Endodermal cell (in vitro differentiated cells): Measurements from ENCODE around the gene MPP7. TPM values are rescaled to one million over a fixed set of nuclear protein-coding genes. Genes with fewer than 3 reads are reported as not detected.

Experiments used
- DNase-seq: peaks from one replicate; pipeline ENCODE4 v3.0.0-alpha.2; 2017
- H3K27ac ChIP-seq: 2 replicates; pipeline ENCODE4 v1.5.1; 2013; ENCODE audit warnings: mild to moderate bottlenecking, low read depth, low read length, moderate library complexity
- H3K27me3 ChIP-seq: 2 replicates; pipeline ENCODE4 v1.6.1; 2013; ENCODE audit warnings: mild to moderate bottlenecking, low read length, moderate library complexity; ENCODE audit not compliant: insufficient read depth, control insufficient read depth, poor library complexity, severe bottlenecking
- H3K36me3 ChIP-seq: 2 replicates; pipeline ENCODE4 v1.7.0; 2013; ENCODE audit warnings: mild to moderate bottlenecking, low read length, moderate library complexity; ENCODE audit not compliant: control insufficient read depth, insufficient read depth
- H3K4me1 ChIP-seq: one replicate; pipeline ENCODE4 v1.7.0; 2013; ENCODE audit warnings: low read length; ENCODE audit not compliant: control insufficient read depth, insufficient read depth
- H3K4me3 ChIP-seq: 2 replicates; pipeline ENCODE4 v1.5.1; 2013; ENCODE audit warnings: mild to moderate bottlenecking, low read length, moderate library complexity
- H3K9ac ChIP-seq: 2 replicates; pipeline ENCODE4 v1.6.1; 2013; ENCODE audit warnings: mild to moderate bottlenecking, low read length, moderate library complexity; ENCODE audit not compliant: poor library complexity, severe bottlenecking; ENCODE audit errors: extremely low read depth
- H3K9me3 ChIP-seq: 2 replicates; pipeline ENCODE4 v1.6.1; 2013; ENCODE audit warnings: mild to moderate bottlenecking, low read length, moderate library complexity; ENCODE audit not compliant: control insufficient read depth
- H3K27ac Mint-ChIP-seq: 2 replicates; pipeline ENCODE4 v1.8.0; 2020; ENCODE audit warnings: mixed read lengths
- H3K27me3 Mint-ChIP-seq: 2 replicates; pipeline ENCODE4 v1.8.0; 2021; ENCODE audit warnings: mild to moderate bottlenecking, mixed read lengths; ENCODE audit not compliant: insufficient read depth
- H3K36me3 Mint-ChIP-seq: 2 replicates; pipeline ENCODE4 v1.8.0; 2020; ENCODE audit warnings: low read depth, mixed read lengths
- H3K4me1 Mint-ChIP-seq: 2 replicates; pipeline ENCODE4 v1.8.0; 2020; ENCODE audit warnings: mixed read lengths
- H3K4me3 Mint-ChIP-seq: 2 replicates; pipeline ENCODE4 v1.8.0; 2020; ENCODE audit warnings: mild to moderate bottlenecking, moderate library complexity, mixed read lengths
- H3K9me3 Mint-ChIP-seq: 2 replicates; pipeline ENCODE4 v1.8.0; 2020; ENCODE audit warnings: mild to moderate bottlenecking, mixed read lengths
- CTCF ChIP-seq: fragments of 200-600 bp; sonication (generic); conservative IDR thresholded peaks from 2 replicates; pipeline ENCODE4 v1.5.0; 2021; ENCODE audit warnings: antibody characterized with exemption, mild to moderate bottlenecking
- WGBS, 2 experiments: methylation state at CpG; one replicate each; pipeline versions ENCODE4 v1.1.5 to v1.1.7; 2013; ENCODE audit warnings: missing lambda C conversion rate in 2 of 2, mixed read lengths in 1 of 2; ENCODE audit not compliant: insufficient coverage in 1 of 2, insufficient read length in 1 of 2; 5-methylcytosine and 5-hydroxymethylcytosine counted together
- total RNA-seq, 2 donors: library from RNA; stranded (reverse); fragmentation: NEBNext Ultra II Directional in 1 of 2; extraction: Animal tissue kit (Norgen Biotek cat#: 25700) in 1 of 2; gene quantifications; 2 replicates in 1 of 2; 3 replicates in 1 of 2; pipeline ENCODE4 v1.2.1, GENCODE V29; 2021

Gene MPP7
- total RNA-seq, 2 donors from 2014 or later: 5.5 to 7.7 TPM

DNA sequence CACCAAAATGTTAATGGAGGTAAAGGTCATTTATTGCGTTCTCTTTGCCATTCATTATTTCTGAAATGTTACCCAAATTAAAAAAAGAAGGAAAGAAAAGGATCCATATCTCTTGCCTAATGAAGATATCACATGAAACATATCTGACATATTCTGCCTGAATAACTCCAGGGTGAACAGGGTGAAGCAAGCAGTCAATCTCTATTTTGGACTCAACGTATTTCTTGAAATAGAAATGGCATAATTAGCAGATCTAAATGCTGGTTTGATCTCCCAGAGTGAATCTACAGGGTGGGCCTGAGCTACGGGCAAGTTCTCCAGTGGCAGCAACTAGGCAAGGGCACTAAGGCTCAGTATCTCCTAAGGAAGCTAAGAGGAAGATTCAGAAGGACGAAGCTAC, 24.0 kb downstream of the MPP7 start:
- no peaks in the 10 kb centered on the region for H3K36me3 Mint-ChIP-seq
- no peak overlapping the region for H3K4me3 Mint-ChIP-seq
- Histone ChIP-seq H3K9me3 (no peaks in the 10 kb centered on the region), H3K9ac (no peak overlapping the region), H3K27ac (no peak overlapping the region), H3K27me3 (no peaks in the 10 kb centered on the region), H3K4me1 (no peaks in the 10 kb centered on the region), H3K4me3 (no peak overlapping the region), H3K36me3 (no peaks in the 10 kb centered on the region)
- peaks cover 4% of the 10 kb centered on the region for H3K4me1 Mint-ChIP-seq
- peaks cover 2% of the 10 kb centered on the region for H3K27me3 Mint-ChIP-seq
- no peaks in the 10 kb centered on the region for H3K9me3 Mint-ChIP-seq
- H3K27ac Mint-ChIP-seq: no peak overlapping the region
- no peak for DNase-seq
- WGBS, 2 experiments: 80 to 92% methylated on average over 2 to 4 of the region's 4 CpGs
- no peak for TF ChIP-seq CTCF

DNA sequence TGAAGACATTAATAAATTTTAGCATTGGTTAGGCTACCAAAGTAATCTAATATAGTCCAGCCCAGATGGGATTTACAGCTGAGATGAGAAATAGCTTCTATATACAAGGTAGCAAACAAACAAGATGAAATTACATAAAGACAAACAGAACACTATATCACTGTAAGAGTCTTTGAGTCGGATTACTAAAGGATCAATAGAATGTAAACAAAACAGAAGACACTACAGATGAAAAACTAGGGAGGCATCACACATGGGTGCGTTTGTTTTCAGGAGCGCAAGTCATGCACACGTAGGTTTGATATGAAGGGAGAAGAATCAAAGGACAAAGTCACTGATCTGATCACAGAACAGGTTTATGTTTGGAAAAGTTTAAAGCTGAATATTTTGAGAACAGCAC, 26.5 kb downstream of the MPP7 start:
- Histone ChIP-seq H3K27me3 (no peaks in the 10 kb centered on the region), H3K4me3 (no peak overlapping the region), H3K9me3 (no peaks in the 10 kb centered on the region), H3K27ac (no peak overlapping the region), H3K9ac (no peak overlapping the region), H3K36me3 (no peaks in the 10 kb centered on the region), H3K4me1 (no peaks in the 10 kb centered on the region)
- no peaks in the 10 kb centered on the region for H3K36me3 Mint-ChIP-seq
- no peaks in the 10 kb centered on the region for H3K27me3 Mint-ChIP-seq
- H3K4me3 Mint-ChIP-seq: no peak overlapping the region
- no peaks in the 10 kb centered on the region for H3K9me3 Mint-ChIP-seq
- no peak for TF ChIP-seq CTCF
- 80 to 94% methylated on average over 1 to 4 of the region's 4 CpGs for WGBS, 2 experiments
- peaks cover 4% of the 10 kb centered on the region for H3K4me1 Mint-ChIP-seq
- H3K27ac Mint-ChIP-seq: no peak overlapping the region
- no peak for DNase-seq

DNA sequence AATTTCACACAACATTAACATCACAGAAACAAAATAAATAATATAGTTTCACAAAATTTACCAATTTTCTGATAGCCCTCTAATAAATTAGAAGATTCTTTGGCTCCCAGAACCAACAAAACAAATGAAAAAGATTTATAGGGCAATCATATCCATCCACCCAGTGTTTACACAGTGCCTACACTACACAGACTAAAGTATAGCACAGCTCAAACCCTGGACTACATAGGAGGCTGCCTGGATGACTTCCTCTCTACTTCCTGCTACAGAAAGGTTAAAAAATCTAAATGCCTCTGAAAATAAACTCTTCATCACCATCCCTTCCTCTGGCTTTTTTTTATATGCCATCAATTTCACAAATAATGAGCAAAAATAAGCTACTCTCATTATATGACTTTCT, 28.4 kb downstream of the MPP7 start:
- Histone ChIP-seq H3K27ac (no peak overlapping the region), H3K9ac (no peak overlapping the region), H3K27me3 (no peaks in the 10 kb centered on the region), H3K4me3 (no peak overlapping the region), H3K9me3 (no peaks in the 10 kb centered on the region), H3K4me1 (no peaks in the 10 kb centered on the region), H3K36me3 (no peaks in the 10 kb centered on the region)
- Mint-ChIP-seq H3K9me3 (no peaks in the 10 kb centered on the region), H3K4me3 (no peak overlapping the region), H3K27ac (no peak overlapping the region), H3K4me1 (peaks cover 4% of the 10 kb centered on the region), H3K36me3 (no peaks in the 10 kb centered on the region), H3K27me3 (no peaks in the 10 kb centered on the region)
- no peak for DNase-seq
- TF ChIP-seq CTCF: no peak
